ENCODE measurements around the gene CFTR. TPM values are rescaled to one million over a fixed set of nuclear protein-coding genes. Genes with fewer than 3 reads are reported as not detected.
A peak's percentile ranks its signal among the peaks of the same experiment; 100 is the strongest.

The CFTR gene
- total and polyA plus RNA-seq, 2 of the 8 experiments (the other 6 are each of a cell fraction or from before 2014, with no cell fraction given), result 1.2 to 1.6 TPM

DNA sequence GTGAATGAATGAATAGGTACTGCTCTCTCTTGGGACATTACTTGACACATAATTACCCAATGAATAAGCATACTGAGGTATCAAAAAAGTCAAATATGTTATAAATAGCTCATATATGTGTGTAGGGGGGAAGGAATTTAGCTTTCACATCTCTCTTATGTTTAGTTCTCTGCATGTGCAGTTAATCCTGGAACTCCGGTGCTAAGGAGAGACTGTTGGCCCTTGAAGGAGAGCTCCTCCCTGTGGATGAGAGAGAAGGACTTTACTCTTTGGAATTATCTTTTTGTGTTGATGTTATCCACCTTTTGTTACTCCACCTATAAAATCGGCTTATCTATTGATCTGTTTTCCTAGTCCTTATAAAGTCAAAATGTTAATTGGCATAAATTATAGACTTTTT, 1.2 kb downstream of the CFTR start:
- Histone ChIP-seq H4K20me1 (replicated peaks in 1 of 2; ENCODE audit: control insufficient read depth in 1 of 2, insufficient read depth in 2 of 2, low read length in 2 of 2) (no peaks in the 10 kb centered on the region), H2AK5ac (ENCODE audit: low read depth, low read length) (no peak overlapping the region), H2BK20ac (ENCODE audit: low read length) (no peak overlapping the region), H2BK12ac (ENCODE audit: low read depth, low read length) (no peak overlapping the region), H3K79me1 (ENCODE audit: low read depth, low read length) (no peaks in the 10 kb centered on the region), H3K36me3 (ENCODE audit: control insufficient read depth in 2 of 4, insufficient read depth in 4 of 4, low read length in 3 of 4) (no peaks in the 10 kb centered on the region), H2AFZ (ENCODE audit: low read length) (no peak overlapping the region), H3K9me3 (ENCODE audit: insufficient read depth in 2 of 2, low read depth in 1 of 2, low read length in 1 of 2) (no peaks in the 10 kb centered on the region), H3K4me3 (ENCODE audit: extremely low read depth in 1 of 4, insufficient read depth in 2 of 4, low read depth in 3 of 4, low read length in 4 of 4) (no peak overlapping the region), H3K79me2 (ENCODE audit: control insufficient read depth in 1 of 2, insufficient read depth in 2 of 2, low read length in 2 of 2) (no peaks in the 10 kb centered on the region), H4K8ac (ENCODE audit: extremely low read depth, insufficient read depth, low read length) (no peak overlapping the region), H2BK5ac (ENCODE audit: low read depth, low read length) (no peak overlapping the region), H4K5ac (ENCODE audit: insufficient read length, low read depth, low read length) (no peak overlapping the region), H3K23me2 (ENCODE audit: low read depth, low read length) (peaks cover 6% of the 10 kb centered on the region; the same call in 1 of the 2 replicates), H3K27ac (ENCODE audit: low read depth, low read length) (no peak overlapping the region), H4K91ac (replicated peaks; ENCODE audit: insufficient read length, low read length) (no peak overlapping the region), H3K18ac (ENCODE audit: extremely low read depth, low read length) (no peak overlapping the region), H3K4me1 (replicated peaks in 1 of 4; ENCODE audit: control insufficient read depth in 3 of 4, insufficient read depth in 4 of 4, low read length in 3 of 4) (peaks cover 0 to 8% (median 3%) of the 10 kb centered on the region in 4 experiments; a peak in 5 of 7 replicates), H3K27me3 (replicated peaks in 1 of 4; ENCODE audit: control insufficient read depth in 3 of 4, extremely low read depth in 1 of 4, insufficient read depth in 3 of 4, low read length in 3 of 4) (peaks cover 0 to 13% (median 4%) of the 10 kb centered on the region in 4 experiments; a peak in 2 of 7 replicates), H3K56ac (replicated peaks; ENCODE audit: insufficient read length, low read depth, low read length) (no peak overlapping the region), H3K9ac (replicated peaks in 1 of 4; ENCODE audit: extremely low read depth in 1 of 4, low read depth in 3 of 4, low read length in 3 of 4) (no peak overlapping the region), H3K4me2 (ENCODE audit: insufficient read depth in 1 of 2, low read depth in 2 of 2, low read length in 2 of 2) (no peak overlapping the region), H2BK15ac (ENCODE audit: low read length) (no peak overlapping the region), H2BK120ac (replicated peaks; ENCODE audit: low read depth, low read length) (no peak overlapping the region), H3K14ac (ENCODE audit: insufficient read length) (no peak overlapping the region), H3K23ac (ENCODE audit: insufficient read length) (no peak overlapping the region), H3K4ac (replicated peaks; ENCODE audit: insufficient read length, low read depth, low read length) (no peak overlapping the region)
- CTCF ChIA-PET (ENCODE audit: partially characterized antibody), result interaction anchor here (1.0 to 1.6 kb wide), 3 partner anchors 24 to 236 kb away, joined by 3 read pairs; no protein-coding TSS in a partner anchor
- 64% methylated on average over 2 of the region's 2 CpGs; no CpG with 5 or more reads in 1 of the 2 experiments for WGBS, 2 experiments (ENCODE audit: extremely low coverage in 1 of 2, insufficient coverage in 1 of 2, insufficient read length in 1 of 2, insufficient replicate concordance in 2 of 2, low coverage in 1 of 2, low lambda C conversion rate in 2 of 2, missing lambda C conversion rate in 1 of 2)
- FAIRE-seq (peak; percentile 78), DNase-seq (ENCODE audit: low read depth in 1 of 2, low spot score in 2 of 2) (no peak)
- TF ChIP-seq, protein P1, sequence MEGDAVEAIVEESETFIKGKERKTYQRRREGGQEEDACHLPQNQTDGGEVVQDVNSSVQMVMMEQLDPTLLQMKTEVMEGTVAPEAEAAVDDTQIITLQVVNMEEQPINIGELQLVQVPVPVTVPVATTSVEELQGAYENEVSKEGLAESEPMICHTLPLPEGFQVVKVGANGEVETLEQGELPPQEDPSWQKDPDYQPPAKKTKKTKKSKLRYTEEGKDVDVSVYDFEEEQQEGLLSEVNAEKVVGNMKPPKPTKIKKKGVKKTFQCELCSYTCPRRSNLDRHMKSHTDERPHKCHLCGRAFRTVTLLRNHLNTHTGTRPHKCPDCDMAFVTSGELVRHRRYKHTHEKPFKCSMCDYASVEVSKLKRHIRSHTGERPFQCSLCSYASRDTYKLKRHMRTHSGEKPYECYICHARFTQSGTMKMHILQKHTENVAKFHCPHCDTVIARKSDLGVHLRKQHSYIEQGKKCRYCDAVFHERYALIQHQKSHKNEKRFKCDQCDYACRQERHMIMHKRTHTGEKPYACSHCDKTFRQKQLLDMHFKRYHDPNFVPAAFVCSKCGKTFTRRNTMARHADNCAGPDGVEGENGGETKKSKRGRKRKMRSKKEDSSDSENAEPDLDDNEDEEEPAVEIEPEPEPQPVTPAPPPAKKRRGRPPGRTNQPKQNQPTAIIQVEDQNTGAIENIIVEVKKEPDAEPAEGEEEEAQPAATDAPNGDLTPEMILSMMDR (IDR thresholded peaks at IDR 0.05; ENCODE audit: control extremely low read depth in 1 of 3, insufficient read depth in 1 of 3, low read depth in 1 of 3, low read length in 3 of 3), result peak in 1 of 3 experiments; percentile 32; a peak in 2 of 4 replicates
- TF ChIP-seq POU5F1 (IDR thresholded peaks at IDR 0.05; ENCODE audit: low read depth, low read length) (no peak), EGR1 (IDR thresholded peaks at IDR 0.05; ENCODE audit: borderline replicate concordance, low read depth, low read length) (no peak), RAD21 (IDR thresholded peaks at IDR 0.05 in 1 of 2, conservative IDR thresholded peaks at IDR 0.05 in 1 of 2; ENCODE audit: low read depth in 2 of 2, low read length in 2 of 2) (peak in 1 of 2 experiments; percentile 42; a peak in 3 of 4 replicates), TAF1 (IDR thresholded peaks at IDR 0.05; ENCODE audit: low read depth, low read length) (no peak), HDAC2 (IDR thresholded peaks at IDR 0.05; ENCODE audit: borderline replicate concordance in 1 of 2, low read depth in 2 of 2, low read length in 2 of 2) (no peak)
- POLR2A ChIA-PET (ENCODE audit: partially characterized antibody), result no interaction called here
